Pancreas (tissue), 10 donors: ENCODE measurements around the gene UTS2R. TPM values are rescaled to one million over a fixed set of nuclear protein-coding genes. Genes with fewer than 3 reads are reported as not detected.
"Not testable (repeated sequence)": the region's sequence is repeated elsewhere in the genome, so short reads cannot be mapped to it uniquely, and the experiment has no call there.

Experiments
- ATAC-seq, 4 donors: fragments of 200-7000 bp; cut with Tn5 transposase; one replicate each; pipeline versions ENCODE4 v1.8.0 to v1.9.1; 2020; ENCODE audit warnings: mild to moderate bottlenecking in 4 of 4, moderate library complexity in 4 of 4
- DNase-seq, 6 donors: peaks; one replicate each; pipeline ENCODE4 v3.0.0-alpha.2; 2020
- FAIRE-seq: peaks from 2 replicates; lab custom pipeline; 2012; peaks lifted over from hg19 to GRCh38; lab: Jason Lieb, UNC
- H3K27ac ChIP-seq, 4 donors: fragments of 200-600 bp; sonication (generic); 1 replicate in 3 of 4; 2 replicates in 1 of 4; pipeline versions ENCODE4 v1.5.0 to v1.8.0; 2020
- H3K27me3 ChIP-seq, 4 donors: fragments of 200-600 bp; one replicate each; pipeline ENCODE4 v1.8.0; 2021
- H3K36me3 ChIP-seq, 3 donors: fragments of 200-600 bp; sonication (generic) in 1 of 3; one replicate each; pipeline versions ENCODE4 v1.5.0 to v1.8.0; 2020 to 2021
- H3K4me1 ChIP-seq, 3 donors: fragments of 200-600 bp; one replicate each; pipeline ENCODE4 v1.8.0; 2021
- H3K4me3 ChIP-seq, 4 donors: fragments of 200-600 bp; sonication (generic) in 2 of 4; one replicate each; pipeline versions ENCODE4 v1.5.0 to v1.8.0; 2020 to 2021
- H3K9me3 ChIP-seq, 4 donors: fragments of 200-600 bp; one replicate each; pipeline ENCODE4 v1.8.0; 2021
- CTCF ChIP-seq, 4 donors: fragments of 200-600 bp; sonication (generic) in 3 of 4; IDR thresholded peaks; one replicate each; pipeline versions ENCODE4 v1.5.0 to v1.8.0; 2021; ENCODE audit warnings: antibody characterized with exemption in 4 of 4
- WGBS, 2 donors: extraction: QIAGEN DNeasy Blood & Tissue Kit; methylation state at CpG; one replicate each; pipeline ENCODE4 v1.1.7; 2013; 5-methylcytosine and 5-hydroxymethylcytosine counted together
- intact Hi-C, 3 donors: fragments of 100-400 bp; cut with DNase I; formaldehyde crosslinking; loops; one replicate each; pipeline versions ENCODE4 v1.11.1 to v1.14.2; 2022
- polyA plus RNA-seq, 2 donors: library from polyadenylated mRNA; stranded (reverse); fragments of 200-250 nt; gene quantifications; one replicate each; pipeline ENCODE4 v1.2.3, GENCODE V29; 2013
- total RNA-seq, 6 donors: library from RNA; stranded (reverse); fragmentation: NEBNext Ultra II Directional in 4 of 6; extraction: Animal tissue kit (Norgen Biotek cat#: 25700) in 4 of 6; gene quantifications; one replicate each; pipeline versions ENCODE4 v1.2.1 to v1.2.4, GENCODE V29; 2021 to 2023
- donor health status: healthy with polysubstance abuse.
- donor health status: DM: no; HTN: no; CAD: no; lungs with moderate emphysema.
- donor health status: DM: no; HTN: no; CAD: no.
- donor health status: control.
- donor health status: control.
- donor health status: Bipolar disorder and iron deficiency.
- donor health status: DM: yes; HTN: yes; CAD: no.
- donor health status: DM: no; HTN: no; CAD: no.
- donor health status: DM: no; HTN: no; CAD: no.
- donor health status: DM: yes; HTN: yes; CAD: no.

Gene UTS2R
- total and polyA plus RNA-seq, 8 donors, result 0.37 to 0.87 (median 0.74) TPM; not detected in 5

- intact Hi-C loops, result no loop called here
- no peak for FAIRE-seq
- Histone ChIP-seq H3K9me3 (no peaks in the 10 kb centered on the region), H3K4me1 (no peaks in the 10 kb centered on the region), H3K27ac (no peak overlapping the region), H3K36me3 (no peaks in the 10 kb centered on the region), H3K4me3 (no peak overlapping the region), H3K27me3 (no peaks in the 10 kb centered on the region)
- ATAC-seq, result no peak
- DNase-seq, result no peak
- 90 to 96% methylated on average over 5 of the region's 5 CpGs for WGBS, 2 donors
- TF ChIP-seq CTCF (IDR thresholded peaks at IDR 0.05), result no peak
Measured at GRCh38 chr17:82343560-82343959, 28.0 kb upstream of the UTS2R start.

GRCh38 chr17:82344175-82344907 is 27.2 kb upstream of the UTS2R start:
- DNase-seq, result no peak
- H3K4me1 ChIP-seq, result no peaks in the 10 kb centered on the region
- no peaks in the 10 kb centered on the region for H3K36me3 ChIP-seq
- FAIRE-seq, result no peak
- intact Hi-C loops, result no loop called here
- no peak overlapping the region for H3K4me3 ChIP-seq
- H3K27ac ChIP-seq, result no peak overlapping the region
- no peaks in the 10 kb centered on the region for H3K9me3 ChIP-seq
- TF ChIP-seq CTCF (IDR thresholded peaks at IDR 0.05), result no peak
- no peak for ATAC-seq
- WGBS, 2 donors, result 78 to 81% methylated on average over 24 of the region's 24 CpGs
- H3K27me3 ChIP-seq, result no peaks in the 10 kb centered on the region

- FAIRE-seq, result no peak
- H3K27ac ChIP-seq, result no peak overlapping the region
- no peaks in the 10 kb centered on the region for H3K27me3 ChIP-seq
- peak in 1 of 6 donors; percentile 55 for DNase-seq
- WGBS, 2 donors, result 85% methylated on average over 42 of the region's 42 CpGs
- intact Hi-C loops, result no loop called here
- TF ChIP-seq CTCF (IDR thresholded peaks at IDR 0.05), result no peak
- H3K36me3 ChIP-seq, result no peaks in the 10 kb centered on the region
- no peaks in the 10 kb centered on the region for H3K4me1 ChIP-seq
- ATAC-seq, result no peak
- no peak overlapping the region for H3K4me3 ChIP-seq
- no peaks in the 10 kb centered on the region for H3K9me3 ChIP-seq
Measured at GRCh38 chr17:82345151-82345976, 26.2 kb upstream of the UTS2R start.

GRCh38 chr17:82346342-82347300 is 24.9 kb upstream of the UTS2R start:
- ATAC-seq, result no peak
- no peak overlapping the region for H3K27ac ChIP-seq
- WGBS, 2 donors, result 67 to 75% methylated on average over 28 of the region's 28 CpGs
- no peak overlapping the region for H3K4me3 ChIP-seq
- FAIRE-seq, result no peak
- no peak for TF ChIP-seq CTCF (IDR thresholded peaks at IDR 0.05)
- H3K27me3 ChIP-seq, result no peaks in the 10 kb centered on the region
- intact Hi-C loops, result no loop called here
- DNase-seq, result no peak
- H3K4me1 ChIP-seq, result no peaks in the 10 kb centered on the region
- H3K9me3 ChIP-seq, result no peaks in the 10 kb centered on the region
- no peaks in the 10 kb centered on the region for H3K36me3 ChIP-seq

GRCh38 chr17:82347994-82348393 is 23.6 kb upstream of the UTS2R start:
- H3K27me3 ChIP-seq, ATAC-seq, H3K36me3 ChIP-seq, FAIRE-seq, H3K4me1 ChIP-seq, H3K4me3 ChIP-seq, DNase-seq, intact Hi-C loops, H3K27ac ChIP-seq, H3K9me3 ChIP-seq: not testable (repeated sequence)
- WGBS, 2 donors, result 76 to 83% methylated on average over 10 to 11 of the region's 11 CpGs
